K562 (cell line): Measurements from ENCODE around the gene FGFBP3. TPM values are rescaled to one million over a fixed set of nuclear protein-coding genes. Genes with fewer than 3 reads are reported as not detected.

Experiments used
- ATAC-seq: fragments of 200-7000 bp; cut with Tn5 transposase; 3 replicates; pipeline ENCODE4 v1.9.1; 2020; ENCODE audit warnings: moderate library complexity
- BruUV-seq: library from RNA; stranded (reverse); fragments of 400-500 nt; replicated peaks from 2 replicates; lab custom pipeline; 2021; lab: Mats Ljungman, UMichigan
- CTCF ChIA-PET: fragments of 300-600 bp; formaldehyde crosslinking; extraction: SDS; loops from one replicate; lab custom pipeline; 2021; ENCODE audit warnings: low intra/inter-chr PET ratio; lab: Yijun Ruan, JAX
- POLR2A ChIA-PET: fragments of 300-600, 350-650 bp; sonication (Branson Sonifier 250); formaldehyde crosslinking; extraction: SDS; loops from one replicate; lab custom pipeline; 2021; ENCODE audit warnings: antibody characterized with exemption, inconsistent platforms; lab: Yijun Ruan, JAX
- DNase-seq, 4 experiments: peaks; one replicate each; pipeline versions ENCODE4 v3.0.0 to v3.0.0-alpha.2; 2011 to 2018; ENCODE audit warnings: low spot score in 3 of 4, mixed read lengths in 3 of 4; ENCODE audit errors: extremely low read depth in 1 of 4
- FAIRE-seq: peaks from 2 replicates; lab custom pipeline; 2011; peaks lifted over from hg19 to GRCh38; lab: Jason Lieb, UNC
- H2AFZ ChIP-seq: 2 replicates; pipeline ENCODE4 v1.6.0; 2011; ENCODE audit warnings: low read depth, low read length, control low read depth, inconsistent platforms
- H3K27ac ChIP-seq: fragments of 200-600 bp; 3 replicates; pipeline ENCODE4 v1.8.0; 2011; ENCODE audit warnings: low read depth, mild to moderate bottlenecking, control low read depth, inconsistent platforms, low read length, moderate library complexity, mixed read lengths; ENCODE audit errors: extremely low read depth
- H3K27me3 ChIP-seq, 2 experiments: fragments of 300-600 bp in 1 of 2; 2 replicates in 1 of 2; 3 replicates in 1 of 2; pipeline versions ENCODE4 v1.6.0 to v1.8.0; 2011; ENCODE audit warnings: inconsistent platforms in 2 of 2, low read length in 2 of 2, mild to moderate bottlenecking in 1 of 2, mixed read lengths in 1 of 2, moderate library complexity in 1 of 2; ENCODE audit not compliant: control insufficient read depth in 2 of 2, insufficient read depth in 2 of 2
- H3K36me3 ChIP-seq: fragments of 300-600 bp; 3 replicates; pipeline ENCODE4 v1.8.0; 2011; ENCODE audit warnings: mild to moderate bottlenecking, low read length, inconsistent platforms; ENCODE audit not compliant: control insufficient read depth, insufficient read depth
- H3K4me1 ChIP-seq, 2 experiments: fragments of 200-600 bp in 1 of 2; replicated peaks in 1 of 2; 2 replicates in 1 of 2; 3 replicates in 1 of 2; pipeline versions ENCODE4 v1.5.1 to v1.8.0; 2011; ENCODE audit warnings: inconsistent platforms in 2 of 2, low read length in 2 of 2, mild to moderate bottlenecking in 1 of 2, mixed read lengths in 1 of 2, moderate library complexity in 1 of 2; ENCODE audit not compliant: control insufficient read depth in 2 of 2, insufficient read depth in 2 of 2
- H3K4me2 ChIP-seq: 2 replicates; pipeline ENCODE4 v1.6.1; 2011; ENCODE audit warnings: low read length, control low read depth, inconsistent platforms, mixed read lengths; ENCODE audit not compliant: insufficient read depth
- H3K4me3 ChIP-seq: fragments of 200-600 bp; sonication (generic), shearing (Covaris generic); 2 replicates; pipeline ENCODE4 v1.5.1; 2016; ENCODE audit warnings: control low read depth, inconsistent platforms
- H3K79me2 ChIP-seq: fragments of 200-600 bp; 3 replicates; pipeline ENCODE4 v1.8.0; 2011; ENCODE audit warnings: low read length, inconsistent platforms; ENCODE audit not compliant: control insufficient read depth, insufficient read depth
- H3K9ac ChIP-seq, 2 experiments: 2 replicates each; pipeline versions ENCODE4 v1.6.0 to v1.6.1; 2011; ENCODE audit warnings: low read depth in 2 of 2, low read length in 2 of 2, control low read depth in 1 of 2, inconsistent platforms in 1 of 2, mild to moderate bottlenecking in 1 of 2, mixed read lengths in 1 of 2; ENCODE audit not compliant: insufficient read depth in 1 of 2
- H3K9me1 ChIP-seq: one replicate; pipeline ENCODE4 v1.6.0; 2011; ENCODE audit warnings: inconsistent platforms, mild to moderate bottlenecking, low read length, moderate library complexity; ENCODE audit not compliant: control insufficient read depth, insufficient read depth
- H3K9me3 ChIP-seq: replicated peaks from 2 replicates; pipeline ENCODE4 v1.5.1; 2011; ENCODE audit warnings: low read depth, low read length, inconsistent platforms; ENCODE audit not compliant: control insufficient read depth, insufficient read depth
- H4K20me1 ChIP-seq: replicated peaks from 2 replicates; pipeline ENCODE4 v1.6.1; 2011; ENCODE audit warnings: low read length, inconsistent platforms, mixed read lengths; ENCODE audit not compliant: control insufficient read depth, insufficient read depth
- DIDO1 ChIP-seq: fragments of 450-650 bp; IDR thresholded peaks from 2 replicates; pipeline ENCODE4 v1.6.1; 2016; ENCODE audit warnings: low read depth, missing biosample characterization, missing genetic modification characterization
- FOXM1 ChIP-seq, 2 experiments: fragments of 450-650 bp in 1 of 2; sonication (generic) in 1 of 2; formaldehyde crosslinking in 1 of 2; IDR thresholded peaks; 2 replicates each; pipeline versions ENCODE4 v1.6.1 to v1.9.0; 2017 to 2022; ENCODE audit warnings: low read depth in 2 of 2, mild to moderate bottlenecking in 2 of 2, missing genetic modification reagents in 1 of 2, moderate library complexity in 1 of 2
- ILK ChIP-seq: fragments of 450-650 bp; IDR thresholded peaks from 2 replicates; pipeline ENCODE4 v1.6.1; 2016; ENCODE audit warnings: missing genetic modification characterization, low read depth, mild to moderate bottlenecking, missing compliant biosample characterization, moderate library complexity, borderline replicate concordance
- MYC ChIP-seq, 2 experiments: fragments of 250-450 bp in 1 of 2; sonication (Bioruptor Pico) in 1 of 2; IDR thresholded peaks; 2 replicates each; pipeline versions ENCODE4 v1.5.1 to v1.6.1; 2012 to 2021; ENCODE audit warnings: low read depth in 2 of 2, borderline replicate concordance in 1 of 2, improper control_type of control experiment in 1 of 2, low read length in 1 of 2, mild to moderate bottlenecking in 1 of 2, moderate library complexity in 1 of 2
- NR4A1 ChIP-seq, 2 experiments: fragments of 250-450 bp in 1 of 2; fragments of 450-650 bp in 1 of 2; sonication (Bioruptor Pico) in 1 of 2; IDR thresholded peaks; 2 replicates each; pipeline versions ENCODE4 v1.4.0 to v1.6.1; 2016 to 2020; ENCODE audit warnings: mild to moderate bottlenecking in 2 of 2, missing compliant biosample characterization in 1 of 2, missing genetic modification characterization in 1 of 2, moderate library complexity in 1 of 2
- PCBP1 ChIP-seq: fragments of 200-400 bp; formaldehyde crosslinking; IDR thresholded peaks from 2 replicates; pipeline ENCODE4 v1.6.1; 2018; ENCODE audit warnings: mild to moderate bottlenecking, low read depth, low read length; ENCODE audit not compliant: poor library complexity, severe bottlenecking
- PHB ChIP-seq: fragments of 250-450 bp; sonication (Bioruptor Pico); IDR thresholded peaks from 2 replicates; pipeline ENCODE4 v1.5.0; 2021
- SRSF1 ChIP-seq: fragments of 200-400 bp; formaldehyde crosslinking; IDR thresholded peaks from 2 replicates; pipeline ENCODE4 v1.6.1; 2017; ENCODE audit warnings: mild to moderate bottlenecking, low read depth, low read length, moderate library complexity
- TOE1 ChIP-seq, 2 experiments: fragments of 450-650 bp in 1 of 2; sonication (generic) in 1 of 2; formaldehyde crosslinking in 1 of 2; IDR thresholded peaks; 2 replicates each; pipeline versions ENCODE4 v1.7.1 to v1.8.0; 2016 to 2022; ENCODE audit warnings: borderline replicate concordance in 2 of 2, mild to moderate bottlenecking in 2 of 2, antibody characterized with exemption in 1 of 2, inconsistent platforms in 1 of 2, low read depth in 1 of 2, missing genetic modification reagents in 1 of 2, moderate library complexity in 1 of 2
- ZNF253 ChIP-seq: fragments of 250-450 bp; sonication (Bioruptor Pico); conservative IDR thresholded peaks from 2 replicates; pipeline ENCODE4 v1.6.1; 2021; ENCODE audit warnings: mild to moderate bottlenecking
- ZNF445 ChIP-seq: fragments of 250-450 bp; sonication (Bioruptor Pico); IDR thresholded peaks from 2 replicates; pipeline ENCODE4 v1.4.0; 2020; ENCODE audit warnings: low read depth, mild to moderate bottlenecking, moderate library complexity
- ZNF764 ChIP-seq: fragments of 250-450 bp; sonication (Bioruptor Pico); IDR thresholded peaks from 2 replicates; pipeline ENCODE4 v1.4.0; 2020; ENCODE audit warnings: low read depth, mild to moderate bottlenecking, moderate library complexity
- WGBS: fragments of 100-300 bp; shearing (Covaris generic); methylation state at CpG from one replicate; pipeline ENCODE4 v1.1.6; 2016; ENCODE audit warnings: low coverage, mixed read lengths; ENCODE audit not compliant: insufficient coverage; ENCODE audit errors: missing lambda C conversion rate; 5-methylcytosine and 5-hydroxymethylcytosine counted together
- in situ Hi-C: fragments of 300-500 bp; cut with MboI; formaldehyde crosslinking; loops from 4 replicates; pipeline ENCODE4 v1.15.0; 2018; ENCODE audit warnings: inconsistent platforms, mixed read lengths
- intact Hi-C: fragments of 100-400 bp; cut with micrococcal nuclease; formaldehyde crosslinking; loops from 2 replicates; pipeline ENCODE4 v1.14.2; 2022
- polyA plus RNA-seq, 8 experiments: library from polyadenylated mRNA; depleted of rRNA in 4 of 8; stranded (reverse) in 5 of 8; unstranded in 3 of 8; fragments of >200 nt; fragmentation: Nextera tagmentation in 2 of 8; fragmentation: Illumina TruSeq in 1 of 8; extraction: Ambion mirVana in 2 of 8; extraction: Trizol in 1 of 8; gene quantifications; 2 replicates each; pipeline versions ENCODE4 v1.2.1 to v1.2.3, GENCODE V29; 2011 to 2014; ENCODE audit warnings: inconsistent platforms in 1 of 8, missing spikeins in 1 of 8
- total RNA-seq, 7 experiments: library from RNA; depleted of rRNA in 6 of 7; stranded (reverse); fragments of >200 nt in 6 of 7; fragmentation: Illumina TruSeq in 2 of 7; extraction: Trizol in 2 of 7; gene quantifications; 2 replicates each; pipeline versions ENCODE4 v1.2.1 to v1.2.3, GENCODE V29; 2011 to 2021; ENCODE audit warnings: low replicate concordance in 1 of 7
- TF ChIP-seq, protein P1 (sequence below): IDR thresholded peaks from 2 replicates; pipeline ENCODE4 v1.6.1; 2012; ENCODE audit warnings: low read depth, low read length, improper control_type of control experiment, borderline replicate concordance
- TF ChIP-seq, protein P2 (sequence below): IDR thresholded peaks from 2 replicates; pipeline ENCODE4 v1.6.1; 2014; ENCODE audit warnings: antibody characterized with exemption
- TF ChIP-seq, protein P3 (sequence below): IDR thresholded peaks from 2 replicates; pipeline ENCODE4 v1.6.1; 2011; ENCODE audit not compliant: insufficient read length; ENCODE audit errors: extremely low read depth
- TF ChIP-seq, protein P4 (sequence below): fragments of 250-450 bp; sonication (Bioruptor Pico); IDR thresholded peaks from 2 replicates; pipeline ENCODE4 v1.5.0; 2021

FGFBP3 gene
- total and polyA plus RNA-seq, 9 of the 15 experiments (the other 6 are each of a cell fraction or from before 2014, with no cell fraction given), result 0.58 to 3.0 (median 1.5) TPM

DNA sequence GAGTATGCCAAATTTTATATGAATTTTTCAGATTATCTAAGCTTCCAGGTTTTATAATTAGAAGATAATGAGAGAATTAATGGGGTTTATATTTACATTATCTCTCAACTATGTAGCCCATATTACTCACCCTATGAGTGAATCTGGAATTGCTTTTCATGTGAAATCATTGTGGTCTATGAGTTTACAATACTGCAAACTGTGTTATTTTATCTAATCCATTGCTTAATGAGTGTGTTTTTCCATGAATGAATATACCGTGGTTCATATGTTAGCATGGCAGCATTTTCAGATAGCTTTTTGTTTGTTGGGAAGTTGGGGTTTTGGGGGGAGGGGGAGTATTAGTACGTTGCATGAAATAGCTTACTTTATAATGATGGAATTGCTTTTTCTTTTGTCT, 44.5 kb downstream of the FGFBP3 start:
- Histone ChIP-seq H3K27ac (no peak overlapping the region), H3K36me3 (peaks cover 51% of the 10 kb centered on the region), H3K9ac (no peak overlapping the region), H3K9me3 (no peaks in the 10 kb centered on the region), H3K4me2 (no peak overlapping the region), H3K27me3 (no peaks in the 10 kb centered on the region), H2AFZ (no peak overlapping the region), H3K4me1 (no peaks in the 10 kb centered on the region), H3K9me1 (no peaks in the 10 kb centered on the region), H3K79me2 (no peaks in the 10 kb centered on the region), H3K4me3 (no peak overlapping the region), H4K20me1 (no peaks in the 10 kb centered on the region)
- 94% methylated on average over 1 of the region's 2 CpGs for WGBS
- ATAC-seq (no peak), DNase-seq (no peak), FAIRE-seq (no peak)
- CTCF ChIA-PET, result no interaction called here
- intact Hi-C loops (loop anchor here (5.0 kb wide), 1 partner anchor 43 kb away; the partner anchor contains the start of gene FGFBP3), in situ Hi-C loops (no loop called here)
- BruUV-seq, result no TSS peak
- POLR2A ChIA-PET, result no interaction called here
- TF ChIP-seq NR4A1 (CRISPR knock-in tag; IDR thresholded peaks at IDR 0.05) (no peak), NR4A1 (tag; IDR thresholded peaks at IDR 0.05) (no peak), ILK (no peak), PCBP1 (no peak), FOXM1 (IDR thresholded peaks at IDR 0.05; ENCODE audit: low read depth) (no peak), FOXM1 (CRISPR knock-in tag; IDR thresholded peaks at IDR 0.05; ENCODE audit: low read depth) (no peak), ZNF445 (CRISPR knock-in tag) (no peak), DIDO1 (tag) (no peak), TOE1 (IDR thresholded peaks at IDR 0.05; ENCODE audit: borderline replicate concordance) (no peak), TOE1 (CRISPR knock-in tag; IDR thresholded peaks at IDR 0.05; ENCODE audit: borderline replicate concordance, low read depth) (no peak), MYC (IDR thresholded peaks at IDR 0.05; ENCODE audit: low read depth, low read length) (no peak), MYC (CRISPR knock-in tag; IDR thresholded peaks at IDR 0.05; ENCODE audit: borderline replicate concordance, low read depth) (no peak), ZNF764 (CRISPR knock-in tag) (no peak), PHB (no peak), ZNF253 (CRISPR knock-in tag) (no peak), SRSF1 (no peak)
- TF ChIP-seq, protein P1, sequence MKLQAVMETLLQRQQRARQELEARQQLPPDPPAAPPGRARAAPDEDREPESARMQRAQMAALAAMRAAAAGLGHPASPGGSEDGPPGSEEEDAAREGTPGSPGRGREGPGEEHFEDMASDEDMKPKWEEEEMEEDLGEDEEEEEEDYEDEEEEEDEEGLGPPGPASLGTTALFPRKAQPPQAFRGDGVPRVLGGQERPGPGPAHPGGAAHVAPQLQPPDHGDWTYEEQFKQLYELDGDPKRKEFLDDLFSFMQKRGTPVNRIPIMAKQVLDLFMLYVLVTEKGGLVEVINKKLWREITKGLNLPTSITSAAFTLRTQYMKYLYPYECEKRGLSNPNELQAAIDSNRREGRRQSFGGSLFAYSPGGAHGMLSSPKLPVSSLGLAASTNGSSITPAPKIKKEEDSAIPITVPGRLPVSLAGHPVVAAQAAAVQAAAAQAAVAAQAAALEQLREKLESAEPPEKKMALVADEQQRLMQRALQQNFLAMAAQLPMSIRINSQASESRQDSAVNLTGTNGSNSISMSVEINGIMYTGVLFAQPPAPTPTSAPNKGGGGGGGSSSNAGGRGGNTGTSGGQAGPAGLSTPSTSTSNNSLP, result no peak
- TF ChIP-seq, protein P2, sequence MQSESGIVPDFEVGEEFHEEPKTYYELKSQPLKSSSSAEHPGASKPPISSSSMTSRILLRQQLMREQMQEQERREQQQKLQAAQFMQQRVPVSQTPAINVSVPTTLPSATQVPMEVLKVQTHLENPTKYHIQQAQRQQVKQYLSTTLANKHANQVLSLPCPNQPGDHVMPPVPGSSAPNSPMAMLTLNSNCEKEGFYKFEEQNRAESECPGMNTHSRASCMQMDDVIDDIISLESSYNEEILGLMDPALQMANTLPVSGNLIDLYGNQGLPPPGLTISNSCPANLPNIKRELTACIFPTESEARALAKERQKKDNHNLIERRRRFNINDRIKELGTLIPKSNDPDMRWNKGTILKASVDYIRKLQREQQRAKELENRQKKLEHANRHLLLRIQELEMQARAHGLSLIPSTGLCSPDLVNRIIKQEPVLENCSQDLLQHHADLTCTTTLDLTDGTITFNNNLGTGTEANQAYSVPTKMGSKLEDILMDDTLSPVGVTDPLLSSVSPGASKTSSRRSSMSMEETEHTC, result no peak
- TF ChIP-seq, protein P3, sequence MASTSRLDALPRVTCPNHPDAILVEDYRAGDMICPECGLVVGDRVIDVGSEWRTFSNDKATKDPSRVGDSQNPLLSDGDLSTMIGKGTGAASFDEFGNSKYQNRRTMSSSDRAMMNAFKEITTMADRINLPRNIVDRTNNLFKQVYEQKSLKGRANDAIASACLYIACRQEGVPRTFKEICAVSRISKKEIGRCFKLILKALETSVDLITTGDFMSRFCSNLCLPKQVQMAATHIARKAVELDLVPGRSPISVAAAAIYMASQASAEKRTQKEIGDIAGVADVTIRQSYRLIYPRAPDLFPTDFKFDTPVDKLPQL, result no peak
- TF ChIP-seq, protein P4, sequence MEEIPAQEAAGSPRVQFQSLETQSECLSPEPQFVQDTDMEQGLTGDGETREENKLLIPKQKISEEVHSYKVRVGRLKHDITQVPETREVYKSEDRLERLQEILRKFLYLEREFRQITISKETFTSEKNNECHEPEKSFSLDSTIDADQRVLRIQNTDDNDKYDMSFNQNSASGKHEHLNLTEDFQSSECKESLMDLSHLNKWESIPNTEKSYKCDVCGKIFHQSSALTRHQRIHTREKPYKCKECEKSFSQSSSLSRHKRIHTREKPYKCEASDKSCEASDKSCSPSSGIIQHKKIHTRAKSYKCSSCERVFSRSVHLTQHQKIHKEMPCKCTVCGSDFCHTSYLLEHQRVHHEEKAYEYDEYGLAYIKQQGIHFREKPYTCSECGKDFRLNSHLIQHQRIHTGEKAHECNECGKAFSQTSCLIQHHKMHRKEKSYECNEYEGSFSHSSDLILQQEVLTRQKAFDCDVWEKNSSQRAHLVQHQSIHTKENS (CRISPR knock-in tag), result no peak
